ENCODE data around the gene CNTN6.

CNTN6 gene

DNA sequence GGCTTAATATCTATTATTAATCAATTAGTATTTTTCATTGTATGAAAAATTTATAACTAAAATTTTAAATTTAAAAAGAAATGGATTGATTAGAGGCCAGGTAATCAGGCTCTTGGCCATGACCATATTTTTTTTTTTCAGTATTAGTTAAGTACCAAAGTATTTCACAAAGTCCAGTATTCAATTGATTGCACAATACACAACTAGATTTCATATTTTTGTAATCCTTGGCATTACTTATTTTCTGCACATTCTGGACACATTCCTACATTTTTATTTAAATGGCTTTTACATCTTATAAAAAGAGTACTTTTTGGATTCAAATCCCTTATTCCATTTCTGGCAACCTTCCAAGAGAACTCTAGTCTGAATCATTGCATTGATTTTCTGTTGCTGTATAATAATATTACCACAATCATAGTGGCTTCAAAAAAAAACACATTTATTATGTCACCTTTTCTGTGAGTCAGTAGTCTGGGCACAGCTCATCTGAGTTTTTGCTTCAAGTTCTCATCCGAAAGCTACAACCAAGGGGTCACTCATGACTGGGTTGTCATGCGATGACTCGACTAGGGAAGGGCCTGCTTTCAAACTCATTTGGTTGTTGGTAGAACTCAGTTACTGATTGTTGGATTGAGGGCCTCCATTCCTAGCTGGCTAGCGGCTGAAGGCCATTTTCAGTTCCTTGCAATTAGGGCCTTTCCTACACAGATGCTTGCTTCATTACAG, 90.7 kb downstream of the CNTN6 start:
- no peak for DNase-seq

DNA sequence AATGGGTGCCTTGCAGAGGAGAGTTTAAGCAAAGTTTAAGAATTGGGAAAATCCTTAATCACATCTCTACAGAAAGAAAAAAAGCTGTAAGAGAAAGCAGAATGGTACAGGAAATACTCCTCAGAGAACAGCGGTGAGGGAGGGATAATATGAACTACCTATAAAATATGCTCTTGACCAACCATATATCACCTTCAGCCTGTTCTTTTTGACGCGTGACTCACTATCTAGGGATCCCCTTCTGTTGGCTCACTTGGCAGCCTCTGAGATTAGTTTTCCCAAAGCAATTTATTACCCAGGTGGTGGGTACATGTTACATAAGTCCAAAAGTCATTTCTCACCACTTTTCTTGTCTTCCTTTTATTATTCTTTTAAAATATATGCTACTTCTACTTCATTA, 97.7 kb downstream of the CNTN6 start:
- no peak for DNase-seq

DNA sequence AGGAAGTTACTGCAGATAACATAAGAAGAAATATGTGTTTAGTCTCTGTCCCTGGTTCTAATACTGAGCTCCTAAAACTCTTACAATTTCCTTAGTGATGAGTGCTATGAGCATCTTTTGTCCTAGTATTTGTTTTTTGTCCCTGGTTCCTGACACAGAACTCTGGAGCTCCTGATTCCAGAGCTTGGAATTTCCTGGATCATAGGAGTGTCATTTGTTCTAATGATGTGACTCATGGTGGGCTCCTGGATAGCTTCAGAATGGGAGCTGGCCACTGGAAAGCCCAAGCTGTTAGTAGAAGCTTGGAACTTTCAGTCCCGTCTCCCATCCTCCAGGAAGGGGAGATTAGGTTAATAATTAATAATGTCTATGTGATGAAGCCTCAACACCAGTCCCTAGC, 98.2 kb downstream of the CNTN6 start:
- DNase-seq = no peak

DNA sequence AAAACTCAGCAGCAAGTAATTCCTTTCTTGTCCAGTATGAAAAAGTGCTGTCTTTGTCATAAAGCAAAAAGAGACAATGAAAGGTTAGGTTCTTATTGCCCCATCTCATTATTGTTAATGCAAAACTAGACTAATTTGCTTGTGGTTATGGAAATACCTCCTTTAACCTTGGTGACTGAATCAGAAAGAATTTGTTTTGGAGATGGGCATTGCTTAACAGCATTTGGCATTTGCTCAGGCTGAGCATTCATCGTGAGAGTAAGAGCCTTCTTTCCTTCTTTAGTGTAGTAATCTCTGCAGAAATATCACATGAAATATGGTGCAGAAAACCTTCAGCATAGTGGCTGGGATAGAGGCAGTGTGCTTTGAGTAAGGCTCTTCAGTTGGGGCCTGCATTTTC, 103.1 kb downstream of the CNTN6 start:
- no peak for DNase-seq

DNA sequence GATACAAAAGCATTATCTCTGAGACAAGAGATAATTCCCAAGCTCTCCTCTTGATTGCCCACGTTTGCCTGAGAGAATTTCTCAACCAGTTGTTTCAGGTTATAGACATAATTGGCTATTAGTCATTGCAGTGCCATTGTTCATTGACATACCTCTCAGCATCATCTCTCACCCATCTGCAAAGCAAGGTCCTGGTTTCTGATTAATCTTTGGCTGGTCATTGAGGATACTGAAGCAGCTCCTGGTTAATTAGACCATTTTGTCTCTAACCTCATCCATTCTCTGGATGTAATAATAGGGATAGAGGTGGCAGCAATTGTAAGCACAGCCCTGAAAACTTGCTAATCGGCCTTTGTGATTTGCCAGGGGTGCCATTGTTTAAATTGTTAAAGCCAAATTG, 104.2 kb downstream of the CNTN6 start:
- no peak for DNase-seq

DNA sequence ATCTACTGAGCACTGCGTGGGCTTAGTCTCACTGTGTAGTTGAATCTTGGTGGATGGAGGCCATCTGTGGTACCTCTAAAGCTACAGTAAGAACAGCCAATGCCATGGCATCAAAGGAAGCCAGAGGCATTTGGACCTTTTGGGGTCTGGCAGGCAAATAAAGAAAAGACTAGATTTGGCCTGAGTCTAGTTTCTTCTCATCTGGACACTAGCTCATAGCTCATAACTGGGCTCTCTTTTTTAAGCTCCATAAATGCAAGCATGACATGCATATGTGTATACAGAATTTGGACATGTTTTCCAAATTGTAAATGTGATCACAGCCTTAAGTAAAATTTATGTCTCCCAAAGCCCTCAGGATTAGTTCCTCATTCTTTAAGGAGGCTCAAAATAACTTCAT, 107.5 kb downstream of the CNTN6 start:
- DNase-seq = no peak

DNA sequence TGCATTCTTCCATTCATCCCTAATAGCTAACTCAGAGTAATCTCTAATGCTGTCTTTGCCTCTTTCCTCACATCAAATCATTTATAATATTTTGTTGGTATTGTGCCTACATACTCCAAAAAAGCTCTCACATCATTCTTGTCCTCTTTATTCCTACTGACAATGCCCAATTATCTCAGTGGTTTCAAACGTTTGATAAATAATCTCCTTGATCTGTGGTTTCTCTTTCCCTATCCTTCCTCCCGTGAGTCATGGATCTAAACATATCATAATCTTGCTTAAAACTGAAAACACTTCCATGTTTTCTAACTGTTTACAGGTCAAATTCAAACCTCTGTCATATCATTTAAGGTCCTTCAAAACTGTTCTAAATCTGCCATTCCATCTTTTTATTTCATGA, 115.1 kb downstream of the CNTN6 start:
- DNase-seq = no peak

DNA sequence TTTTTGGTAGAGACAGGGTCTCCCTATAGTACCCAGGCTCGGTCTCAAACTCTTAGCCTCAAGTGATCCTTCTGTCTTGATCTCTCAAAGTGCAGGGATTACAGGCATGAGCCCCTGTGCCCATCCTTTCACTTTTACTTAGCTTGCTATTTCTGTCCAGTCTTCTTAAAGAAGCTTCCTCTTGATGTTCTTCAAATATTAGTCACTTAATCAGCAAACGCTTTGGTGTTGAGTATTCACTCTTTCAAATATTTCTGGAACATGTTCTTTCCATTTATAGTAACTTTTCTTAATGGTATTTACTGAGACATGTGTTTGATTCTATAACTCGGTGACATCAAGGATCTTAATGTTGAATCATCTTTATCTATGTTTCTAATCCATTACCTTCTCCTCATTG, 122.1 kb downstream of the CNTN6 start:
- peak; percentile 0 for DNase-seq

DNA sequence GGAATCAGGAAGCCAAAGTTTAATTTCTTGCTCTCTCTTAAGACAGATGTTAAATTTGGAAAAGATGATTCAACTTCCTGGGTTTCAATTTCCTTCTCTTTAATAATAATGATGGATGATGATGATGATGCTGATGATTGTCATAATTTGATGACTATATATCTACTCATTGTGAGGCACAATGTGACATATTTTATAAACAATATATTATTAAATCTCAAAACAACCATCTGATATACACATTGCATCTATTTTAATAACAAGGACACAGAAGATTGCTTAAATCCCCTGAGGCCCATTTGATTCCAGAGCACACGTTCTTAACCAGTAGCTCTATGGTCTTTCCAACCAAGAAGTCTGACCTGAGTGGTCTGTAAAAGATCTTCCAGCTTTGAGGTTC, 124.0 kb downstream of the CNTN6 start:
- DNase-seq = no peak

DNA sequence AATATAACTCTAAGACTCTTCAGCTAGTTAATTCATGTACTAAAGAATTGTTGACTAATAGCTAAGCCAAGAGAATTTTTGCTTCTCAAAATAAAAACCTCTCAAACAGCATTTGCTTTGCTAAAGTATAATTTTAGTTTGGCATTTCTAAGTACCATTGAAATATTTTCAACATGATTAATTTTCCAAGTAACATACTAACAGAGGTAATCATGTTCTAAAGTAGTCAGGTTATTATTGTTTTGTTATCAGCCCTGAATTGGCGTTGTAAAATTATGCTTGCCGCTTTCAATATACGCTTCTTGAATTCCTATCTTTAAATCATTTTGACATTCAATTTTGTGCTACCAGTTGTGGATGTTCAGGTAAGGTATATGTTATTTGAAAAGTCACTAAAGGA, 134.3 kb downstream of the CNTN6 start:
- no peak for DNase-seq

DNA sequence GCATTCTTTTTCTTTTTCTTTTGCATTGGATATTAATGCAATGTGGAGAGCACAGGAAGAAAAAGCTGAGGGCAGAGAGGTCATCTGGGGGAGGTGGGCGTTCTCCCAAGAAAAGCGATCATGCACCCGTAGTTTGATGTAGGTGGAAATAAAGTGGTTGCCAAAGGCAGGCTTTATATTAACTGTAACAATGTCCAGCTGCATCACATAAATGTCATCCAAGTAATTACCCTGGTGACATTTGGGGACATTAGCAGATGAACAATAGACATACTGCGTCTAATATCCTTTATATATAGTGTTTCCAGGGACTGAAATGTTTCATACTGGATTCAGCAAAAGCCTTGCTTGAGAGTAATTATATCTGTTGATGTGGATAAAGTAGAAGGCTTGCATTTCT, 135.5 kb downstream of the CNTN6 start:
- DNase-seq = no peak

DNA sequence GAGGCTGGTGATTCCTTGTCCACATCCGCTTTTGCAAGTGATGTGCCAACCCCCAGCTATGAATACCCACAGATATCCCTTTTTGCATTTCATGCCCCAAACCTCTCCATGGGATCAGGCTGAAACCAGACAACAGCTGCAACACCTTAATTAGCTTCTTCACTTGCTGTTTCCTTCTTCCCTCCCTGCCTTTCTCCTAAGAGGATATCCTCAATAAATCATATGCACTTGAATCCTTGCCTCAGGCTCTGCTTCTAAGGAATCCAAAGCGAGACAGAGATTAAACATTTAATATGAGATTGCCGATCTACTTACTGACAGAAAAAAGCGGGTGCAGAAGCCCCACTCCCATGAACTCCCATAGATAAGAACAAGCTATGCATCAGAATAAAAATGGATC, 138.1 kb downstream of the CNTN6 start:
- no peak for DNase-seq

DNA sequence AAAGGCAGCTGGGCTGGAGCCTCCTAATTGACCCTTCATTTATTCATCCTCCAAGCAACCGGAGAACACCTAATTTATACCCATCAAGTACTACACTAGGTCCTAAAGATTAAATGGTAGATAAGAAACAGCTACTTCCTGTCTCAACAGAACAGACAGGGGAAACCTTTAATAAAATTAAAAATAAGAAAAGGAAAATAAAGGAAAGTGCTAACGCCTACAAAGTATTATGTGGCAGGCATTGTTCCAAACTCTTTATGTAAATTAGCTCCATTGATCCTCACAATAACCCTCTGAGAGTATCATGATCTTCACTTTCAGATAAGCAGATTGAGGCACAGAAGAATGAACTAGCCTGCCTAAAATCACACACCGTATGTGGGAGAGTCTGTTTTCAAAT, 139.5 kb downstream of the CNTN6 start:
- no peak for DNase-seq

DNA sequence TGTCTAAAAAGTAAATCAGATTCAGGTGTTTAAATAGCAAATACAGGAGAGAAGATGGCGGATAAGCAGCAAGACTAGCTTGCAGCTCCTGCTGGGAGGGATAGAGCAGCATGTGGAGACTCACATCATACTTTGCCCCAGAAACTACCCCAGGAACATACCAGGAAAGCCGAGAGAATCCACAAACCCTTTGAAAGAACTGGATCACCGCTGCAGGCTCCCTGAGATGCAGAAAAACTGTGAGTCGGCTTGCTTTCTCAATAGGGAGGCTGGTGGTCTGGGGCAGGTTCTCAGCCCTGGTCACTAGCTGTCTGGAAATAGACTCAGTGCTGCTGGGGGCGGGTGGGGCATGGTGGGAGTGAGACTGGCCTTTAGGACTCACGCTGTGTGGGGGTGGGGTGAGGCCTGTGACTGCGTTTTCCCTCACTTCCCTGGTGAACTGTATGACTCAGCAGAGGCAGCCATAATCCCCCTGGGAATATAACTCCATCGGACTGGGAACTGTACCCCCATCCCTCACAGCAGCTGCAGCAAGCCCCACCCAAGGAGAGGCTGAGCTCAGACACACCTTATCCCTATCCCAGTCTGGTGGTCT, 142.8 kb downstream of the CNTN6 start:
- no peak for DNase-seq

DNA sequence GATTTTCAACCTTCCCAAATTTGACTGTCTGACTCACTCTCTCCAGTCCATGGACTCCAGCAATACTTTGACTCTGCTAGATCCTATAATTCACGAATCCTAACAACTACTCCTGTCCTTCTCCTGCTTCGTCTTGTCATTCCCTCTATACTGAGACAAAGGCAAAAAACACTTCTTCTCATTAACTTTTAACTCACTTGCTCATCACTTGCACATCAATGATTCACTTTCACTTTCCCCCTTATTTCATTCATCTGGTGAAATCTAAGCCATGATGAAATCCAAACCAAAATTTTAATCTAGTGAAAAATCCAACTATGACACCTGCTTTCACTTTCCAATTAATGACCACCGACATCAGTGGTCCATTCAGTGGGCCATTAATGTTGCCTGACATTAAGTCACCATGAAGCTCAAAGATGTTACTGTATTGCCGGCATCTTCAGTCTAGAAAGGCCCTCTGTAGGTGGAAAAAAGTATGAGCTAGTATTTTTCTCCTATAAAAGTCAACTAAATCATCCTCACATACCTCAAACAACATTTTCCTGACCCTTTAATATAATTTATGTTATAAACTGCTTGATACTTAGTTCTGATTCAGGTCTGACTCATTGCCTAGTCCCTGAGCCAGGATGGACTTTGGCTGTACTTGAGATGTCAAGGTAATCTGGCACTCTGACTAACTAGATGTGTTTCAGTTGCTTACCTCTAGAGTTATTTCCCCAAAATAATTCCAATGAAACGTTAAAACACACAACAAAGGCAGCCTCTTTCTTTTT, 158.6 kb downstream of the CNTN6 start:
- DNase-seq = no peak

DNA sequence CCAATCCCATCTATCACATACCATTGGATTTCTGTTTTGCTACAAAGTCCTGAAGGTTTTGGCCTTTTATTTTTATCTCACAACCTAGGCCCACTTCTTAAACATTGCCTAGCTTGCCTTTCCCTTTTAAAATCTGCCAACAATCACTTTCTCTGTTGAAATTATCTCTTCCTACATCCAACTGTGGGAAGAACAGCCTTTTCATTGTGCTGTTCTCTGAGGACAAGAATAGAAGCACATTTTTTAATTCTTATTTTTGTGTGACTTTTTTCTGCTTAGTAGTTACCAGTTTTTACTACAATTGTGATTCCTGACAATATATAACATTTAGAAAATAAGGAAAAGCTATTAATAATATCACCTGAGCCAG, 159.2 kb downstream of the CNTN6 start:
- DNase-seq = no peak

DNA sequence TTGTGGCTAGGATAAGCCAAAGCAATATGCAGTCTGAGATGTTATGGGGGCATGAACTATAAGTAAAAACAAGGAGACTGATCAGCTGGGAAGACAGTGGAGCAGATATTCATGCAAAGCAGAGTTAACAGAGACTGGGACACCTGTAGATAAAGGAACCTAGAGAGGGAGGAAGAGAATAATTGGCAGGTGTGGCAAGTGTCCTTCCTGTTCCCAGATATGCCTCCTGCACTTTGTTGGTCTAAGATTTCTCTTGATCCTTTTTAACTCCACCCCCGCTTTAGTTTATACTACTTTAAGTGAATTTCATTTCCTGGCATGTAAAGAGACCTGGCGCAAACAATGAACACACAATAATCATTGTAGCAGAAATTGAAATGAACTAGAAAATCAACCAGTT, 169.4 kb downstream of the CNTN6 start:
- DNase-seq = no peak

DNA sequence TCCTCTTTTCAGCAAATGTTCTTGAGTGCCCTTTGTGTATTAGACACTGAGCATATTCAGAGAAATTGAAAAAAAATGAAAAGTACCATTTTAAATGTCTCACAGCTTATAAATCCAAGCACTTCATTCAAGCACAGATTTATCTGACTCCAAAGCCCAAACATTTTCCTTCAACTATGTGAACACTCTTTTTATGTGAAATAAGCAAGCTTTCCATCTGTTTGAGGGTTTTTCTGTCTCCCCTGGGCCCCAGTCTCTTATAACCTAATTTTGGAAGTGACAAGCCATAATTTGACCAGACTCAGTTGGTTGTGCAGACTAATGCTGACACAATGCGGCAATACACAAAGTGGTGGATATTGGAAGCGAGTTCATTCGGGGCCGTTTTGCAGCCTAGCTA, 170.3 kb downstream of the CNTN6 start:
- no peak for DNase-seq

DNA sequence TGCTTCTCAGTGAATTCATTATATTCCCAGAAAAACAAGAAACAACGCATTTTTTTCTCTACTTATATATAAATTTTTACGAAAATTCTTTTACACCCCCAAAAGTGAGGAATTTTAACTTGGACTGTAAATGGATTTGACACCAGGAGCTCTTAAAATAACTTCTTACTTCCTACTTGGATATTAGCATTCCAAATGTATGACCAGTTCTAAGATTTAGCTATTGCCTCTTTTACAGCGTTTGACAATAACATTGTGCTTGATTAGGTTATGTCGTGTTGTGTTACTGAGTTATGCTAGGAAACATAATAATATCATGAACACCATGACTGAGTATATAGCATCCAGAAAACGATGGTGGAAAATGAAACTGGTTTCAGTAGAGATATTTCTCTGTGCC, 177.0 kb downstream of the CNTN6 start:
- DNase-seq = no peak

DNA sequence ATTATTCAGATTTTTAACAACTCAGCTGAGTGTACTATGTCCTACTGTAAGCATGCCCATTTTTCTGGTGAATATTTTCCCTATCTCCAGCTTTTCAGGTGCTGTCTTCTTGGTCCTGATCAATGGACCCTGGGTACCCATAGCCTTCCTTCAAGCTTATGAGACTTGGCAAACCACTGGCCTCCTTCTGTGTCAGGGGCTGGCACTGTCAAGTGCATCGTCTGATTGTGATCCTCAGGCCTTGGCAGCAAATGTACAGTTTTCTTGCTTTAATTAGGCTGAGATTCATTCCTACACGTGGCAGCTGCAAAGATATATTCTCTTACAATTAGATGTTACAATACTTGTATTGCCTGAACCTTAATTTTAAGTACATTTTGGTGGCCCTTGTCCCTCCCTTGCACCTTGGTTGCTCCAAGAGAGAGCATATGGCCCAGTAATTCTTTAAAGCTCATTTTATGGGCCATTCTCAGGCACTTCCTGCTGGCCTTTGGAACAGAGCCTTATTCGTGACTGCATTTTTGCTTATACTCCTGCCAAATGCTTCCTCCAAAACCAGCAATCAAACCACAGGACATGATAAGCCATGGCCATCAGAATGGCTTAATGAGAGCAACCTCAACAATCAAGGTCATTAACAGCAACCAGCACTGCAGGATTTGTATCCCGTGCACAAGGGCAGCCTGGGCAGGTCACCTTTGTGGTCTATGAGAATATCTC, 179.9 kb downstream of the CNTN6 start:
- no peak for DNase-seq

DNA sequence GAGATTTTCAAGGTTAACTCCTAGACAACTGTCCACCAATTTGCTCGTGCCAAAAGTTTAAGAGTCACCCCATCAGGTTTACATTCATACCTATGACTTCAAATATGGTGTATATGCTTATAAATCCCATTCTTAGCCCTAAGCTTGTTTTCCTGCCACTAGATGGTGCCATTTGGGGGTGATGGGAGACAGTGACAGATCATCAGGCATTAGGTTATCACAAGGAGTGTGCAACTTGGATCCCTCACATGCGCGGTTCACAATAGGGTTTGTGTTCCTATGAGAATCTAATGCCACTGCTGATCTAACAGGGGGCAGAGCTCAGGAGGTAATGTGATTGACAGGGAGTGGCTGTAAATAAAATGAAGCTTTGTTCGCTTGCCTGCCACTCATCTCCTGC, 182.7 kb downstream of the CNTN6 start:
- peak; percentile 75 for DNase-seq

DNA sequence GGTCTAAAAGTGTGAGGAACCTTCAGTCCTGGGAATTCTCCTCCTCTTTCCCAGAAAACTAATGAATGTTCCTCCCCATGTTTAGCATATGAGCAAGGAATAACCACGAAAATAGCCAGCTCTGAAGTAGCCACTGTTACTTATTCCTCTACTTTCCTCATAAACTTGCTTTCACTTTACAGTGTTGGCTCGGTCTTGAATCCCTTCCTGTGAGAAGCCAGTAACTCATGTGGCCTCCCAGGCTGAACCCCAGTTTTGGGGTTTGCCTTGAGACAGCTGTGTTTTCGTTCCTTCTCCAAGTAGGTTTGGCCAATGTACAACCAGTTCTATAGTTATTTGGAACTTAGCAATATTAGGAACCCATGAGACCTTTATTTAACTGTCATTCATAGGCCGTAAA, 195.0 kb downstream of the CNTN6 start:
- DNase-seq = no peak

DNA sequence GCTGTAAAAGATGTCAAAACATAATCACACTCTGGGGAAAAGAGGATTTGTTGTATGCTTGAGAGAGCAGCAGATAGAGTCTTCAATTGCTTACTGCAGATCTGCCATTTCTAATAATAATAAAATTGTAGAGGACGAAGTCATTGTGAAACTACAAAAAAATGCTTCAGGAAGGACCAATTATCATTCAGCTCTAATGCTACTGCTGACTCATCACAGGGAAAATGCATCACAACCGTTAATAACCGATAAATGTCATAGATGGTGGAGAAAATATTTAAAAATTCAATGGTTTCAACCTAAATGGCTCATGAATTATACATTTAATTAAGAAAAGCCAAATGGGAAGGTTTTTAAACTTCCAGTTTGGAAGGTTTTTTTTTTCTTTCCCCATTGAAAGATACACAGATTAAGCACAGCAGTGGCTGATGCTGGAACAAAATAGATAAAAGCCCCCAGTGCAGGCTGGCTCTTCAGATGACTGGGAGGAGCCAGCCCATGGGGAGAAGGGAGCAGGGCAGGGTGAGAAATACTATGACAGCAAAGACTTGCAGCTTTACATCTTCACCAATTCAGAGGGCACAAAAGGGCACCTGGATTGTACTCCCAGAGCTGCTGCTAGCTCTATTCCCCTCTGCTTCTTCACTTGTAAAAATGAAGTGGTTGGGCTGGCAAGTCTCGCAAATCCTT, 196.1 kb downstream of the CNTN6 start:
- no peak for DNase-seq
